ENCODE results near the gene ZC3H8. TPM values are rescaled to one million over a fixed set of nuclear protein-coding genes. Genes with fewer than 3 reads are reported as not detected.

Gene ZC3H8
- total RNA-seq, 1 experiment from 2014 or later = 30.5 TPM

DNA sequence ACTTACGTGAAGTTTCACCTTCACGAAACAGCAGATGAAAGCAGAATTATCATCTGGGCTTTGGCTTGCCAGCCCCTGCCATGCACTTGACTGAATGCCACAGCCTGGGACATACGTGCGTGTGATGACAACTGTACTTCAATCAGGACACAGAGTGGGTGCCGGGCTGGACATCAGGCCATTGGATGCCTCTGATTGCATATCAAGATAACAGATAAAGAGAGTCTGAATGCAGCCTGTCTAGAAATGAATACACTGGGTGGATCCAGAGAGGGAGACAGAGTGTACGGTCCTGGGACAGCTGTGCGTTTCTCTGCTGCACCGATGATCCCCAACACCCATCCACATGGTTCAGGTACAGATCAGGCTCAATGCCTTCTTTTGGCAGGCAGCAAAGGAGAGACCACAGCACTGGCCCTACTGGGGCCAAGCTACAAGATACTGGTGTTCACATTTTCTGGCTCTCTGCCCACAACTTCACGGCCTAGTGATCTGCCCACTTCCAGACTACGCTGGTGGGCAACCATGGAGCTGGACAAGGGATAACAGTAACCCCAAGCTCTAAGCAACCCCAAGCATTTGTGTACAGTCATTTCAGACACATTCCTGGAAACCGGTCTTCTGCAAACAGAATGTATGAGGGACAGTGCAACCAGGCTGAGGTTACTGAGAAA is 81.1 kb downstream of the ZC3H8 start:
- H3K27ac Mint-ChIP-seq (ENCODE audit: low read depth, unreplicated experiment) = no peak overlapping the region
- no peak for DNase-seq (ENCODE audit: unreplicated experiment)
- ChIA-PET POLR2A (no interaction called here), CTCF (interaction anchor here (0.6 kb wide), 1 partner anchor 81 kb away, joined by 4 read pairs; no protein-coding TSS in a partner anchor)
- BruUV-seq (replicated peaks) = no TSS peak
- intact Hi-C loops (cut with micrococcal nuclease) = no loop called here
- TF ChIP-seq, protein P1, sequence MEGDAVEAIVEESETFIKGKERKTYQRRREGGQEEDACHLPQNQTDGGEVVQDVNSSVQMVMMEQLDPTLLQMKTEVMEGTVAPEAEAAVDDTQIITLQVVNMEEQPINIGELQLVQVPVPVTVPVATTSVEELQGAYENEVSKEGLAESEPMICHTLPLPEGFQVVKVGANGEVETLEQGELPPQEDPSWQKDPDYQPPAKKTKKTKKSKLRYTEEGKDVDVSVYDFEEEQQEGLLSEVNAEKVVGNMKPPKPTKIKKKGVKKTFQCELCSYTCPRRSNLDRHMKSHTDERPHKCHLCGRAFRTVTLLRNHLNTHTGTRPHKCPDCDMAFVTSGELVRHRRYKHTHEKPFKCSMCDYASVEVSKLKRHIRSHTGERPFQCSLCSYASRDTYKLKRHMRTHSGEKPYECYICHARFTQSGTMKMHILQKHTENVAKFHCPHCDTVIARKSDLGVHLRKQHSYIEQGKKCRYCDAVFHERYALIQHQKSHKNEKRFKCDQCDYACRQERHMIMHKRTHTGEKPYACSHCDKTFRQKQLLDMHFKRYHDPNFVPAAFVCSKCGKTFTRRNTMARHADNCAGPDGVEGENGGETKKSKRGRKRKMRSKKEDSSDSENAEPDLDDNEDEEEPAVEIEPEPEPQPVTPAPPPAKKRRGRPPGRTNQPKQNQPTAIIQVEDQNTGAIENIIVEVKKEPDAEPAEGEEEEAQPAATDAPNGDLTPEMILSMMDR (IDR thresholded peaks at IDR 0.05; ENCODE audit: unreplicated experiment) = no peak
- no peaks in the 10 kb centered on the region for H3K27me3 Mint-ChIP-seq (ENCODE audit: insufficient read depth, unreplicated experiment)
- no peaks in the 10 kb centered on the region for H3K36me3 Mint-ChIP-seq (ENCODE audit: insufficient read depth, unreplicated experiment)
- no peaks in the 10 kb centered on the region for H3K9me3 Mint-ChIP-seq (ENCODE audit: unreplicated experiment)
- H3K4me1 Mint-ChIP-seq (ENCODE audit: insufficient read depth, unreplicated experiment) = no peaks in the 10 kb centered on the region
- no peak overlapping the region for H3K4me3 Mint-ChIP-seq (ENCODE audit: unreplicated experiment)

DNA sequence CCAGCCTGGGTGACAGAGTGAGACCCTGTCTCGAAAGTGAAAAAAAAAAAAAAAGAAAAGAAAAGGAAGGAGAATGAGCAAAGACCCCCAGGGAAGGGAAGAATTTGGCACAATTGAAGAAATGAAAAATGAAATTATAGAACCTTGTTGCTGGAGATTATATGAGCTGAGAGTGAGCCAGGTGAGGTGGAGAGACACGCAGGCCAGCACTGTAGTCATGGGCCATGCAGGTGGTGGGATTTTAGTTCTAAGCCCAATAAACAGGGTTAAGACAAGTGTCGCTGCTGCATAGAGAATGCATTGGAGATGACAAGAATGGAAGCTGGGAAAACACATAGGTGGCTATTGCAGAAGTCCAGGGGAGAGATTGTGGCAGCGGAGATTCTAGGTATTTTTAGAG is 84.3 kb downstream of the ZC3H8 start:
- Mint-ChIP-seq H3K27ac (ENCODE audit: low read depth, unreplicated experiment) (no peak overlapping the region), H3K4me3 (ENCODE audit: unreplicated experiment) (no peak overlapping the region), H3K36me3 (ENCODE audit: insufficient read depth, unreplicated experiment) (no peaks in the 10 kb centered on the region), H3K27me3 (ENCODE audit: insufficient read depth, unreplicated experiment) (no peaks in the 10 kb centered on the region), H3K4me1 (ENCODE audit: insufficient read depth, unreplicated experiment) (no peaks in the 10 kb centered on the region), H3K9me3 (ENCODE audit: unreplicated experiment) (no peaks in the 10 kb centered on the region)
- no peak for DNase-seq (ENCODE audit: unreplicated experiment)
- ChIA-PET POLR2A (interaction anchor here (0.7 kb wide), 1 partner anchor 154 kb away, joined by 3 read pairs; no protein-coding TSS in a partner anchor), CTCF (interaction anchor here (0.6 kb wide), 1 partner anchor 1367 kb away, joined by 3 read pairs; no protein-coding TSS in a partner anchor)
- TF ChIP-seq, protein P1 (IDR thresholded peaks at IDR 0.05; ENCODE audit: unreplicated experiment) = no peak
- BruUV-seq (replicated peaks) = no TSS peak
- intact Hi-C loops (cut with micrococcal nuclease) = no loop called here

- Mint-ChIP-seq H3K4me1 (ENCODE audit: insufficient read depth, unreplicated experiment) (no peaks in the 10 kb centered on the region), H3K4me3 (ENCODE audit: unreplicated experiment) (no peak overlapping the region), H3K9me3 (ENCODE audit: unreplicated experiment) (no peaks in the 10 kb centered on the region), H3K36me3 (ENCODE audit: insufficient read depth, unreplicated experiment) (no peaks in the 10 kb centered on the region), H3K27me3 (ENCODE audit: insufficient read depth, unreplicated experiment) (no peaks in the 10 kb centered on the region), H3K27ac (ENCODE audit: low read depth, unreplicated experiment) (no peak overlapping the region)
- ChIA-PET CTCF (no interaction called here), POLR2A (no interaction called here)
- TF ChIP-seq, protein P1 (IDR thresholded peaks at IDR 0.05; ENCODE audit: unreplicated experiment) = no peak
- no TSS peak for BruUV-seq (replicated peaks)
- peak; percentile 2 for DNase-seq (ENCODE audit: unreplicated experiment)
- intact Hi-C loops (cut with micrococcal nuclease) = no loop called here
These were observed 86.3 kb downstream of the ZC3H8 start for GRCh38 chr2:112168422-112169124.

DNA sequence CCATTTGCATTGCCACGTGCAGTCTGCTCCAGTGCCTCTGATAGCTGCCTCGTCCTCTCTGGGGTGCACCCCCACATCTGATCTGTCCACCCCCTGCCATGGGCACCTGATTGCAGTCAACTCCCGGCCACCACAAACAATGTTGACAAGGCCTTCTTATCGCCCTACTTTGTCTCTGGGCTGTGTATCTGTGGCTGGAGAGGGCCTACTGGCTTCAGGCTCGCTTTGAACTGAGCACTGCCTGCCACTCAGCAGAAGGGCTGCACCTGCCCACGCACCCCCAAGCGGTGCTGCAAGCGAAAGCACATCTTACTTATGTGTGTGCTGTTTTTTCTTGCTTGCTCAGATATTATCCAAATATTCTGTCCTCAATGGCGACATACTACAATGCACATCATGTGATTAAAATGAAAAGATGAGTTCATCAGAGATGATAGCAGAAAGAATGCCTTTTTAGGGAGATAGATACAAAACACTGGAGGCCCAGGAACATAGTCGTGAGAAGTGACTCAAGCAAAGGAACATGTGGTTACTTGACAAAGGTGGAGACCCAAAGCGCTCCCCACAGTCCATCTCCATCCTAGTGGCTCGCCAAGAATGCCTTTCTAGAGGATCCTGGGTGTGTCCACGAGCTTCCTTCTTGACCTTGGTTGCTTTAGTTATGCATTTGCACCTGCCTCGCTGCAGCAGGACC is 87.9 kb downstream of the ZC3H8 start:
- Mint-ChIP-seq H3K9me3 (ENCODE audit: unreplicated experiment) (no peaks in the 10 kb centered on the region), H3K27me3 (ENCODE audit: insufficient read depth, unreplicated experiment) (no peaks in the 10 kb centered on the region), H3K4me3 (ENCODE audit: unreplicated experiment) (no peak overlapping the region), H3K27ac (ENCODE audit: low read depth, unreplicated experiment) (no peak overlapping the region), H3K36me3 (ENCODE audit: insufficient read depth, unreplicated experiment) (no peaks in the 10 kb centered on the region), H3K4me1 (ENCODE audit: insufficient read depth, unreplicated experiment) (no peaks in the 10 kb centered on the region)
- TF ChIP-seq, protein P1 (IDR thresholded peaks at IDR 0.05; ENCODE audit: unreplicated experiment) = no peak
- no peak for DNase-seq (ENCODE audit: unreplicated experiment)
- POLR2A ChIA-PET = no interaction called here
- BruUV-seq (replicated peaks) = no TSS peak
- CTCF ChIA-PET = no interaction called here
- intact Hi-C loops (cut with micrococcal nuclease) = no loop called here

All from MCF 10A (cell line).